Kidney epithelial cell (primary cell): Measurements from ENCODE around the gene CFL1. TPM values are rescaled to one million over a fixed set of nuclear protein-coding genes. Genes with fewer than 3 reads are reported as not detected.

Experiments
- DNase-seq: peaks from one replicate; pipeline ENCODE4 v3.0.0-alpha.2; 2010; ENCODE audit warnings: low read depth
- H3K27me3 ChIP-seq: 2 replicates; pipeline ENCODE4 v1.6.0; 2011; ENCODE audit warnings: low read length; ENCODE audit not compliant: control insufficient read depth, insufficient read depth
- H3K36me3 ChIP-seq: 2 replicates; pipeline ENCODE4 v1.5.1; 2011; ENCODE audit warnings: low read length; ENCODE audit not compliant: control insufficient read depth, insufficient read depth
- H3K4me3 ChIP-seq: 2 replicates; pipeline ENCODE4 v1.5.1; 2011; ENCODE audit warnings: low read depth, mild to moderate bottlenecking, control low read depth, low read length
- total RNA-seq: library from RNA; depleted of rRNA; stranded (reverse); fragments of >200 nt; gene quantifications from 2 replicates; pipeline ENCODE4 v1.2.3, GENCODE V29; 2015
- TF ChIP-seq, protein P1 (sequence below): IDR thresholded peaks from 2 replicates; pipeline ENCODE4 v1.5.1; 2011; ENCODE audit warnings: mild to moderate bottlenecking, moderate library complexity, low read length, control low read depth, inconsistent platforms; ENCODE audit not compliant: insufficient read depth, poor library complexity, severe bottlenecking

The CFL1 gene
- total RNA-seq, 1 donor from 2014 or later, result 1,640 TPM

DNA sequence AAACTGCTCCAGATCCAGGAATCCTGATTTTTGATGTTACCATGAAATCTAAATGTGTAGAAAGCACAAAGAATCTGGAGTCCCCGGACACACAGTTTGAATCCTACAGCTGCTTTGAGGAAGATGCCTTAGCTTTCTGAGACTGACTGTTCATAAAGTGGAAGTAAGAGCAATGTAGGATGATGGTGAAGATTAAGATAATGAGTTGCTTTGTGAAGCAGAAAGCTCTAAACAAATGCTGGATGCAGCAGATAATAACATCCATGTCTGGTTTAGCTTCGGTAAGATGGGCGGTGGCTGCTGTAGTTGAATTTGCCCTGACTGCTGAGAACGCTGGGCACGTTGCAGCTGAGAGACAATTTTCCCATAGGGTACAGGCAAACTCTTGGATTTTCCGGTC is 51.0 kb downstream of the CFL1 start:
- H3K27me3 ChIP-seq, result peaks cover 22% of the 10 kb centered on the region
- DNase-seq, result no peak
- H3K36me3 ChIP-seq, result no peaks in the 10 kb centered on the region
- no peak overlapping the region for H3K4me3 ChIP-seq
- TF ChIP-seq, protein P1, sequence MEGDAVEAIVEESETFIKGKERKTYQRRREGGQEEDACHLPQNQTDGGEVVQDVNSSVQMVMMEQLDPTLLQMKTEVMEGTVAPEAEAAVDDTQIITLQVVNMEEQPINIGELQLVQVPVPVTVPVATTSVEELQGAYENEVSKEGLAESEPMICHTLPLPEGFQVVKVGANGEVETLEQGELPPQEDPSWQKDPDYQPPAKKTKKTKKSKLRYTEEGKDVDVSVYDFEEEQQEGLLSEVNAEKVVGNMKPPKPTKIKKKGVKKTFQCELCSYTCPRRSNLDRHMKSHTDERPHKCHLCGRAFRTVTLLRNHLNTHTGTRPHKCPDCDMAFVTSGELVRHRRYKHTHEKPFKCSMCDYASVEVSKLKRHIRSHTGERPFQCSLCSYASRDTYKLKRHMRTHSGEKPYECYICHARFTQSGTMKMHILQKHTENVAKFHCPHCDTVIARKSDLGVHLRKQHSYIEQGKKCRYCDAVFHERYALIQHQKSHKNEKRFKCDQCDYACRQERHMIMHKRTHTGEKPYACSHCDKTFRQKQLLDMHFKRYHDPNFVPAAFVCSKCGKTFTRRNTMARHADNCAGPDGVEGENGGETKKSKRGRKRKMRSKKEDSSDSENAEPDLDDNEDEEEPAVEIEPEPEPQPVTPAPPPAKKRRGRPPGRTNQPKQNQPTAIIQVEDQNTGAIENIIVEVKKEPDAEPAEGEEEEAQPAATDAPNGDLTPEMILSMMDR, result no peak

Other genes with a start within 250 kb of the CFL1 start
- gene MAP3K11, start 244.0 kb downstream of the CFL1 start, total RNA-seq, result 58.3 and 60.8 TPM in 2 replicates
- 61.9 and 71.2 TPM in 2 replicates for gene PCNX3, start 242.4 kb downstream of the CFL1 start, total RNA-seq
- gene SIPA1, start 220.1 kb downstream of the CFL1 start, total RNA-seq, result 19.6 and 25.8 TPM in 2 replicates
- 64.3 and 103 TPM in 2 replicates for gene RELA, start 195.3 kb downstream of the CFL1 start, total RNA-seq
- 65.5 and 73.3 TPM in 2 replicates for gene KAT5, start 145.9 kb downstream of the CFL1 start, total RNA-seq
- 43.1 and 50.1 TPM in 2 replicates for gene RNASEH2C, start 137.4 kb downstream of the CFL1 start, total RNA-seq
- gene AP5B1, start 77.2 kb downstream of the CFL1 start, total RNA-seq, result 21.5 and 21.7 TPM in 2 replicates
- gene OVOL1, start 71.1 kb downstream of the CFL1 start, total RNA-seq, result 15.8 and 17.8 TPM in 2 replicates
- gene SNX32, start 24.2 kb downstream of the CFL1 start, total RNA-seq, result 1.4 and 1.9 TPM in 2 replicates
- 63.6 and 77.5 TPM in 2 replicates for gene MUS81, start 2.3 kb upstream of the CFL1 start, total RNA-seq
- 54.1 and 62.0 TPM in 2 replicates for gene EFEMP2, start 14.6 kb upstream of the CFL1 start, total RNA-seq
- not detected in 2 replicates for gene CTSW, start 21.7 kb upstream of the CFL1 start, total RNA-seq
- 142 and 144 TPM in 2 replicates for gene FIBP, start 30.3 kb upstream of the CFL1 start, total RNA-seq
- gene CCDC85B, start 32.5 kb upstream of the CFL1 start, total RNA-seq, result 48.9 and 58.9 TPM in 2 replicates
- 44.2 and 46.5 TPM in 2 replicates for gene FOSL1, start 42.2 kb upstream of the CFL1 start, total RNA-seq
- gene C11orf68, start 60.9 kb upstream of the CFL1 start, total RNA-seq, result 19.7 and 19.9 TPM in 2 replicates
- 106 and 141 TPM in 2 replicates for gene DRAP1, start 61.2 kb upstream of the CFL1 start, total RNA-seq
- gene TSGA10IP, start 87.3 kb upstream of the CFL1 start, total RNA-seq, result not detected in 2 replicates
- 32.6 and 37.2 TPM in 2 replicates for gene SART1, start 103.6 kb upstream of the CFL1 start, total RNA-seq
- 33.4 and 59.0 TPM in 2 replicates for gene EIF1AD, start 144.0 kb upstream of the CFL1 start, total RNA-seq
- 73.8 and 87.3 TPM in 2 replicates for gene BANF1, start 144.3 kb upstream of the CFL1 start, total RNA-seq
- 59.8 and 61.3 TPM in 2 replicates for gene CST6, start 153.8 kb upstream of the CFL1 start, total RNA-seq
- gene CATSPER1, start 168.3 kb upstream of the CFL1 start, total RNA-seq, result 0.29 TPM in 1 of 2 replicates, not detected in the other
- gene GAL3ST3, start 191.0 kb upstream of the CFL1 start, total RNA-seq, result 0.96 and 4.4 TPM in 2 replicates
- gene SF3B2, start 194.2 kb upstream of the CFL1 start, total RNA-seq, result 181 and 211 TPM in 2 replicates
- 29.4 and 35.4 TPM in 2 replicates for gene PACS1, start 212.1 kb upstream of the CFL1 start, total RNA-seq